HepG2 (cell line): Measurements from ENCODE around the gene RAB40C. TPM values are rescaled to one million over a fixed set of nuclear protein-coding genes. Genes with fewer than 3 reads are reported as not detected.

Experiments used
- BHLHE40 ChIP-seq: IDR thresholded peaks from 2 replicates; pipeline ENCODE4 v1.6.1; 2011; ENCODE audit warnings: low read length, improper control_type of control experiment
- BORCS8-MEF2B ChIP-seq: sonication (generic); formaldehyde crosslinking; IDR thresholded peaks from 2 replicates; pipeline ENCODE4 v1.8.0; 2022; ENCODE audit warnings: mild to moderate bottlenecking, missing genetic modification reagents
- CBFB ChIP-seq: sonication (generic); formaldehyde crosslinking; IDR thresholded peaks from 2 replicates; pipeline ENCODE4 v1.4.0; 2020; ENCODE audit warnings: missing genetic modification reagents
- CSRNP1 ChIP-seq: sonication (generic); formaldehyde crosslinking; IDR thresholded peaks from 2 replicates; pipeline ENCODE4 v1.8.1; 2023; ENCODE audit warnings: mild to moderate bottlenecking, missing genetic modification reagents
- DPF2 ChIP-seq: sonication (generic); formaldehyde crosslinking; IDR thresholded peaks from 2 replicates; pipeline ENCODE4 v1.4.0; 2020; ENCODE audit warnings: mild to moderate bottlenecking, low read depth, missing genetic modification reagents, borderline replicate concordance
- FOXM1 ChIP-seq: sonication (generic); formaldehyde crosslinking; IDR thresholded peaks from 2 replicates; pipeline ENCODE4 v1.5.0; 2020; ENCODE audit warnings: missing genetic modification reagents
- HIVEP1 ChIP-seq: sonication (generic); formaldehyde crosslinking; IDR thresholded peaks from 2 replicates; pipeline ENCODE4 v1.4.0; 2020; ENCODE audit warnings: mild to moderate bottlenecking, missing genetic modification reagents
- JUN ChIP-seq: sonication (generic); formaldehyde crosslinking; IDR thresholded peaks from 2 replicates; pipeline ENCODE4 v1.4.0; 2020; ENCODE audit warnings: mild to moderate bottlenecking, missing genetic modification reagents
- KDM2A ChIP-seq: sonication (generic); formaldehyde crosslinking; IDR thresholded peaks from 2 replicates; pipeline ENCODE4 v1.4.0; 2020; ENCODE audit warnings: low read depth, missing genetic modification reagents, borderline replicate concordance
- KLF16 ChIP-seq, 2 experiments: sonication (generic) in 1 of 2; formaldehyde crosslinking in 1 of 2; IDR thresholded peaks; 2 replicates each; pipeline versions ENCODE4 v1.6.1 to v1.8.0; 2016 to 2023; ENCODE audit warnings: missing genetic modification reagents in 2 of 2, missing compliant biosample characterization in 1 of 2
- LCORL ChIP-seq, 2 experiments: fragments of 450-650 bp in 1 of 2; sonication (generic) in 1 of 2; formaldehyde crosslinking in 1 of 2; IDR thresholded peaks; 2 replicates each; pipeline versions ENCODE4 v1.5.0 to v1.6.1; 2017 to 2020; ENCODE audit warnings: antibody characterized with exemption in 1 of 2, missing genetic modification reagents in 1 of 2
- MEF2D ChIP-seq: sonication (generic); formaldehyde crosslinking; IDR thresholded peaks from 2 replicates; pipeline ENCODE4 v1.5.1; 2020; ENCODE audit warnings: mild to moderate bottlenecking, missing genetic modification reagents
- NFYC ChIP-seq: IDR thresholded peaks from 2 replicates; pipeline ENCODE4 v1.6.1; 2016; ENCODE audit warnings: missing genetic modification reagents, missing compliant biosample characterization
- PHB2 ChIP-seq: fragments of 450-650 bp; IDR thresholded peaks from 2 replicates; pipeline ENCODE4 v1.6.1; 2018; ENCODE audit not compliant: partially characterized antibody
- RXRA ChIP-seq: sonication (generic); formaldehyde crosslinking; IDR thresholded peaks from 2 replicates; pipeline ENCODE4 v1.5.1; 2020; ENCODE audit warnings: missing genetic modification reagents
- SKI ChIP-seq: fragments of 450-650 bp; IDR thresholded peaks from one replicate; pipeline ENCODE4 v1.6.1; 2018; ENCODE audit warnings: mild to moderate bottlenecking; ENCODE audit not compliant: partially characterized antibody
- SMARCE1 ChIP-seq: fragments of 450-650 bp; IDR thresholded peaks from 2 replicates; pipeline ENCODE4 v1.6.1; 2017; ENCODE audit warnings: borderline replicate concordance
- TCF12 ChIP-seq, 2 experiments: fragments of 450-650 bp in 1 of 2; sonication (generic) in 1 of 2; formaldehyde crosslinking in 1 of 2; IDR thresholded peaks; 2 replicates each; pipeline versions ENCODE4 v1.6.1 to v1.8.0; 2017 to 2022; ENCODE audit warnings: antibody characterized with exemption in 1 of 2, mild to moderate bottlenecking in 1 of 2, missing genetic modification reagents in 1 of 2, moderate library complexity in 1 of 2
- THAP11 ChIP-seq: IDR thresholded peaks from 2 replicates; pipeline ENCODE4 v1.6.1; 2016; ENCODE audit warnings: missing biosample characterization, missing genetic modification reagents
- U2AF1 ChIP-seq: fragments of 200-400 bp; formaldehyde crosslinking; optimal IDR thresholded peaks from 2 replicates; pipeline ENCODE3; 2017; ENCODE audit warnings: mild to moderate bottlenecking, low read depth, low read length
- ZFX ChIP-seq: sonication (generic); formaldehyde crosslinking; IDR thresholded peaks from 2 replicates; pipeline ENCODE4 v1.4.0; 2020; ENCODE audit warnings: mild to moderate bottlenecking, low read depth, missing genetic modification reagents, moderate library complexity
- ZNF143 ChIP-seq: sonication (generic); formaldehyde crosslinking; IDR thresholded peaks from 2 replicates; pipeline ENCODE4 v1.4.0; 2020; ENCODE audit warnings: missing genetic modification reagents
- ZNF20 ChIP-seq: sonication (generic); formaldehyde crosslinking; IDR thresholded peaks from 2 replicates; pipeline ENCODE4 v1.4.0; 2020; ENCODE audit warnings: mild to moderate bottlenecking, moderate library complexity, missing genetic modification reagents
- ZNF205 ChIP-seq: IDR thresholded peaks from 2 replicates; pipeline ENCODE4 v1.6.1; 2018; ENCODE audit warnings: missing biosample characterization, missing genetic modification reagents
- ZNF343 ChIP-seq: sonication (generic); formaldehyde crosslinking; IDR thresholded peaks from 2 replicates; pipeline ENCODE4 v1.4.0; 2020; ENCODE audit warnings: mild to moderate bottlenecking, missing genetic modification reagents
- ZNF776 ChIP-seq: sonication (generic); formaldehyde crosslinking; IDR thresholded peaks from 2 replicates; pipeline ENCODE4 v1.4.0; 2020; ENCODE audit warnings: mild to moderate bottlenecking, missing genetic modification reagents
- polyA plus RNA-seq, 8 experiments: library from polyadenylated mRNA; depleted of rRNA in 3 of 8; stranded (reverse) in 7 of 8; unstranded in 1 of 8; fragments of >200 nt; fragmentation: Illumina TruSeq in 4 of 8; extraction: Trizol in 4 of 8; gene quantifications; 2 replicates each; pipeline versions ENCODE4 v1.2.1 to v1.2.3, GENCODE V29; 2011 to 2016; ENCODE audit warnings: low read depth in 4 of 8, missing spikeins in 1 of 8, mixed read lengths in 1 of 8; ENCODE audit not compliant: insufficient read depth in 1 of 8
- total RNA-seq, 5 experiments: library from RNA; depleted of rRNA; stranded (reverse); fragments of >200 nt; fragmentation: Illumina TruSeq; extraction: Trizol; gene quantifications; 2 replicates each; pipeline ENCODE4 v1.2.3, GENCODE V29; 2016; ENCODE audit warnings: low read depth in 1 of 5
- TF ChIP-seq, protein P1 (sequence below): sonication (generic); formaldehyde crosslinking; IDR thresholded peaks from 2 replicates; pipeline ENCODE4 v1.5.1; 2020; ENCODE audit warnings: missing genetic modification reagents, mild to moderate bottlenecking, borderline replicate concordance
- TF ChIP-seq, protein P2 (sequence below): IDR thresholded peaks from 2 replicates; pipeline ENCODE4 v1.6.1; 2016

The RAB40C gene
- total and polyA plus RNA-seq, 2 of the 13 experiments (the other 11 are each of a cell fraction or from before 2014, with no cell fraction given) = 7.7 to 11.5 TPM

DNA sequence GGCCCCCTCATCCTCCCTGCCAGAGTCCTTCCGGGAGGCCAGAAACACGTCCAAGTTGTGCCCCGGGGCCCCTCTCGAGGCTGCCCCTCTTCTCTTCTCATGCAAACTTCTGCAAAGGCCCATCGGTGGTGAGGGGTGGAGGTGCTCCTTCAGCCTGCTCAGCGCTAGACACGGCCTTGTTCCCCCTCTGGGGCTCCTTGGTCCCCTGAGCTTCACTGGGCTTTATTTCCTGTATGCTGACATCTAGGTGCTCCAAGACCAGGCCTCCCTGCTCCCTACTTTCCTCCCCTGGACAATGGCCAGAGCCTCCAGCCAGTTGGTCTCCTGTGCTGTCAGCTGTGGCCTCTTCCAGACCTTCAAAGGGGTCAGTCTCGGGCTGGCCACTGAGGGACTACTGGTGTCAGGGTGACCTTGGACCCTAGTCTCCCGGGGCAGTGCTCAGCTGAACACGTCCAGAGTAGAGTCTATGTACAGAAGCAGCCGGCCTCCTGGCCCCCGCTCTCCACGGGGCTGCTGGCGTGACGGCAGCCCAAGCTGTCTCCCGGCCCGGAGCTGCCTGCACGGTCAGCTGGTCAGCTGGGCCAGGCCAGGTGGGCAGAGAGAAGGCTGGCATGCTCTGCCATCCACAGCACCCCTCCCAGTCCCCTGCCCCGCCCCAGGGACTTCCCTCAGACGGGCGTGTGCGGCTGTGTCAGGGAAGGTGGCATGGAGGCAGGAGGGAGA lies 31.4 kb upstream of the RAB40C start (continued):
- no peak for TF ChIP-seq U2AF1
- peak; percentile 80 for TF ChIP-seq THAP11
- peak; percentile 68; the same call in 1 of the 2 replicates for TF ChIP-seq KDM2A (CRISPR knock-in tag)
- no peak for TF ChIP-seq TCF12 (IDR thresholded peaks at IDR 0.05)
- no peak for TF ChIP-seq TCF12 (CRISPR knock-in tag; IDR thresholded peaks at IDR 0.05)
- TF ChIP-seq LCORL (IDR thresholded peaks at IDR 0.05) = no peak
- TF ChIP-seq LCORL (CRISPR knock-in tag; IDR thresholded peaks at IDR 0.05) = peak; percentile 98
- TF ChIP-seq KLF16 (CRISPR knock-in tag; IDR thresholded peaks at IDR 0.05) = peak in 1 of 2 experiments; percentile 43; a peak in 1 of 4 replicates
- TF ChIP-seq CBFB (CRISPR knock-in tag) = no peak
- TF ChIP-seq, protein P1, sequence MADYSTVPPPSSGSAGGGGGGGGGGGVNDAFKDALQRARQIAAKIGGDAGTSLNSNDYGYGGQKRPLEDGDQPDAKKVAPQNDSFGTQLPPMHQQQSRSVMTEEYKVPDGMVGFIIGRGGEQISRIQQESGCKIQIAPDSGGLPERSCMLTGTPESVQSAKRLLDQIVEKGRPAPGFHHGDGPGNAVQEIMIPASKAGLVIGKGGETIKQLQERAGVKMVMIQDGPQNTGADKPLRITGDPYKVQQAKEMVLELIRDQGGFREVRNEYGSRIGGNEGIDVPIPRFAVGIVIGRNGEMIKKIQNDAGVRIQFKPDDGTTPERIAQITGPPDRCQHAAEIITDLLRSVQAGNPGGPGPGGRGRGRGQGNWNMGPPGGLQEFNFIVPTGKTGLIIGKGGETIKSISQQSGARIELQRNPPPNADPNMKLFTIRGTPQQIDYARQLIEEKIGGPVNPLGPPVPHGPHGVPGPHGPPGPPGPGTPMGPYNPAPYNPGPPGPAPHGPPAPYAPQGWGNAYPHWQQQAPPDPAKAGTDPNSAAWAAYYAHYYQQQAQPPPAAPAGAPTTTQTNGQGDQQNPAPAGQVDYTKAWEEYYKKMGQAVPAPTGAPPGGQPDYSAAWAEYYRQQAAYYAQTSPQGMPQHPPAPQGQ (CRISPR knock-in tag) = peak; percentile 82; the same call in 1 of the 2 replicates
- TF ChIP-seq SMARCE1 = no peak
- 0 out of 2 replicates have a peak, but pooled peaks have one; percentile 70 for TF ChIP-seq CSRNP1 (CRISPR knock-in tag)
- TF ChIP-seq ZNF20 (CRISPR knock-in tag) = no peak
- TF ChIP-seq JUN (CRISPR knock-in tag) = no peak
- TF ChIP-seq BHLHE40 = 0 out of 2 replicates have a peak, but pooled peaks have one; percentile 38
- TF ChIP-seq ZNF205 (CRISPR knock-in tag) = peak; percentile 56; the same call in 1 of the 2 replicates
- peak; percentile 55 for TF ChIP-seq DPF2 (CRISPR knock-in tag)
- peak; percentile 84 for TF ChIP-seq MEF2D (CRISPR knock-in tag)
- no peak; the same call in 1 of the 2 replicates for TF ChIP-seq ZNF343 (CRISPR knock-in tag)
- no peak for TF ChIP-seq ZNF776 (CRISPR knock-in tag)
- TF ChIP-seq ZFX (CRISPR knock-in tag) = peak; percentile 80
- TF ChIP-seq SKI = peak; percentile 87
- peak; percentile 34; the same call in 1 of the 2 replicates for TF ChIP-seq HIVEP1 (CRISPR knock-in tag)
- TF ChIP-seq PHB2 = no peak
- no peak for TF ChIP-seq ZNF143
- TF ChIP-seq RXRA (CRISPR knock-in tag) = peak; percentile 95
- TF ChIP-seq, protein P2, sequence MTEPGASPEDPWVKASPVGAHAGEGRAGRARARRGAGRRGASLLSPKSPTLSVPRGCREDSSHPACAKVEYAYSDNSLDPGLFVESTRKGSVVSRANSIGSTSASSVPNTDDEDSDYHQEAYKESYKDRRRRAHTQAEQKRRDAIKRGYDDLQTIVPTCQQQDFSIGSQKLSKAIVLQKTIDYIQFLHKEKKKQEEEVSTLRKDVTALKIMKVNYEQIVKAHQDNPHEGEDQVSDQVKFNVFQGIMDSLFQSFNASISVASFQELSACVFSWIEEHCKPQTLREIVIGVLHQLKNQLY (CRISPR knock-in tag) = peak; percentile 78; the same call in 1 of the 2 replicates
- TF ChIP-seq BORCS8-MEF2B (CRISPR knock-in tag) = peak; percentile 69; the same call in 1 of the 2 replicates
- no peak for TF ChIP-seq NFYC (CRISPR knock-in tag)
- no peak for TF ChIP-seq FOXM1
